Karpas-422 (cell line): ENCODE data around the gene IL1B. TPM values are rescaled to one million over a fixed set of nuclear protein-coding genes. Genes with fewer than 3 reads are reported as not detected.

ENCODE experiments used
- DNase-seq: peaks from one replicate; pipeline ENCODE4 v3.0.0-alpha.2; 2015
- H2AFZ ChIP-seq: fragments of 200-600 bp; sonication (generic); 2 replicates; pipeline ENCODE4 v1.6.1; 2014; ENCODE audit warnings: antibody characterized with exemption, low read length, mixed read lengths
- H3K27ac ChIP-seq: fragments of 200-600 bp; sonication (generic); 2 replicates; pipeline ENCODE4 v1.5.1; 2014; ENCODE audit warnings: mild to moderate bottlenecking, low read length, moderate library complexity
- H3K27me3 ChIP-seq: fragments of 200-600 bp; sonication (generic); 2 replicates; pipeline ENCODE4 v1.6.1; 2014; ENCODE audit warnings: low read length, mixed read lengths
- H3K36me3 ChIP-seq: fragments of 200-600 bp; sonication (generic); 2 replicates; pipeline ENCODE4 v1.6.1; 2014; ENCODE audit warnings: low read length, mixed read lengths; ENCODE audit not compliant: insufficient read depth
- H3K4me1 ChIP-seq: fragments of 200-600 bp; sonication (generic); 2 replicates; pipeline ENCODE4 v1.6.1; 2014; ENCODE audit warnings: mild to moderate bottlenecking, low read length, mixed read lengths
- H3K4me2 ChIP-seq: fragments of 200-600 bp; sonication (generic); 2 replicates; pipeline ENCODE4 v1.6.1; 2014; ENCODE audit warnings: low read length, low read depth, mild to moderate bottlenecking; ENCODE audit not compliant: poor library complexity, severe bottlenecking
- H3K4me3 ChIP-seq: fragments of 200-600 bp; sonication (generic); 2 replicates; pipeline ENCODE4 v1.5.1; 2014; ENCODE audit warnings: mild to moderate bottlenecking, antibody characterized with exemption, low read length, mixed read lengths
- H3K79me2 ChIP-seq: fragments of 200-600 bp; sonication (generic); 2 replicates; pipeline ENCODE4 v1.6.1; 2014; ENCODE audit warnings: mild to moderate bottlenecking, low read length, mixed read lengths
- H3K9ac ChIP-seq: fragments of 200-600 bp; sonication (generic); 2 replicates; pipeline ENCODE4 v1.6.0; 2014; ENCODE audit warnings: low read length
- H3K9me2 ChIP-seq: fragments of 200-600 bp; sonication (generic), shearing (Covaris generic); replicated peaks from 2 replicates; pipeline ENCODE4 v1.6.0; 2014; ENCODE audit warnings: mild to moderate bottlenecking, low read length, moderate library complexity; ENCODE audit not compliant: insufficient read depth
- H3K9me3 ChIP-seq: fragments of 300-700, 200-600 bp; sonication (generic); 2 replicates; pipeline ENCODE4 v1.6.1; 2014; ENCODE audit warnings: low read length, mixed read lengths
- H4K20me1 ChIP-seq: fragments of 200-600 bp; sonication (generic); 2 replicates; pipeline ENCODE4 v1.6.1; 2014; ENCODE audit warnings: mild to moderate bottlenecking, antibody characterized with exemption, low read length, low read depth; ENCODE audit not compliant: insufficient read depth
- total RNA-seq: library from RNA; depleted of rRNA; stranded (reverse); fragments of >200 nt; shearing (Covaris generic); gene quantifications from 2 replicates; pipeline ENCODE4 v1.2.3, GENCODE V29; 2014; ENCODE audit warnings: low replicate concordance

Gene IL1B
- total RNA-seq, 1 experiment from 2014 or later = not detected

DNA sequence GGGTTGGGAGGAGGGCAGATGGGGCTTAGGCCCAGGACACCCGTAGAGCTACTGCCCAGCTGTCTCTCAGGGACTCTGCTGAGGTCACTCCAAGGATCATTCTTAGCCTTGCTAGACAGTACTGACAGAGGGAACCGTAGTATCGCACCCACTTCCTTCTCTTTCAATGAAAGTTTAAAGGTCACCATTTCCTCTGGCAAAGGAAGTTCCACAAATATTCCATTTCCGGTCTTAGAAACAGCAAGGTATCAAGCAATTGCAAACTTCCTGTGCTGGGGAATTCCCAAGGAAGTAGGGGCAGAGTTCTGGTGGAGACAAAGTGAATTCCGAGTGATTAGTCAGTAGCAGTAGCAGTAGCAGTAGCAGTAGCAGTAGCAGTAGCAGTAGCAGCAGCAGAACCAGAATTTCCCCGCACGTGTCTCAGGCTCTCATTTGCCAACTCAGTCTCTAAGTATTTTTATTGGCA lies 24.7 kb downstream of the IL1B start:
- Histone ChIP-seq H3K9me3 (no peaks in the 10 kb centered on the region), H3K27me3 (no peaks in the 10 kb centered on the region), H2AFZ (no peak overlapping the region), H3K27ac (no peak overlapping the region), H3K9ac (no peak overlapping the region), H3K79me2 (no peaks in the 10 kb centered on the region), H4K20me1 (no peaks in the 10 kb centered on the region), H3K9me2 (no peaks in the 10 kb centered on the region), H3K36me3 (no peaks in the 10 kb centered on the region), H3K4me1 (no peaks in the 10 kb centered on the region), H3K4me3 (no peak overlapping the region), H3K4me2 (no peak overlapping the region)
- no peak for DNase-seq

DNA sequence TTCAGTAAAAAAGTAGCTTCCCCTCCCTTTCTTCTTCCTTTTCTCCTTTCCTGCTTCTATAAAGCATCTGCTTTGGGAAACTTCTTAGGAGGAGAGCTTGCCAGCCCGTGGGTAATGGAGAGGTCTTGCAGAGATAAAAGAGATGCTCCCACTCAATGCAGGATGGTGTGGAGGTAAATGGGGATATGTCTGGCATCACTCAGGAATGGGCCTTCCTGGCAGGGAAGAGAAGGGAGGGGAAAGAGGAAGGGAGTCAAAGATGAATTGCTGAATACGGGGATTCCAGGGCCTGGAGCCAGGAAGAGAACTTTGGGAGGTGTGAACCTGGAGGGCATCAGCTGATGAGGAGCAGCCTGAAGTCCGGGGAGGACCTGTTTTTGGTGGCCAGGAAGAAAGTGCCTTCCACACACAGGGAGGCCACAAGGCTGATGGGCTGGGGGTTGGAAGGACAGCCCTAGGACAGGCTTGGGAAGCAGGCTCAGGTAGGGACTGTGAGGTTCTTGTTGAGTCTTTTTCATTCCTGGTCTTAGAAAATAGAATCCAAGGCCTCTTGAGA lies 25.2 kb downstream of the IL1B start:
- Histone ChIP-seq H3K79me2 (no peaks in the 10 kb centered on the region), H3K9ac (no peak overlapping the region), H3K9me3 (no peaks in the 10 kb centered on the region), H3K4me3 (no peak overlapping the region), H2AFZ (no peak overlapping the region), H3K4me1 (no peaks in the 10 kb centered on the region), H3K9me2 (no peaks in the 10 kb centered on the region), H3K27ac (no peak overlapping the region), H3K36me3 (no peaks in the 10 kb centered on the region), H4K20me1 (no peaks in the 10 kb centered on the region), H3K4me2 (no peak overlapping the region), H3K27me3 (no peaks in the 10 kb centered on the region)
- no peak for DNase-seq

DNA sequence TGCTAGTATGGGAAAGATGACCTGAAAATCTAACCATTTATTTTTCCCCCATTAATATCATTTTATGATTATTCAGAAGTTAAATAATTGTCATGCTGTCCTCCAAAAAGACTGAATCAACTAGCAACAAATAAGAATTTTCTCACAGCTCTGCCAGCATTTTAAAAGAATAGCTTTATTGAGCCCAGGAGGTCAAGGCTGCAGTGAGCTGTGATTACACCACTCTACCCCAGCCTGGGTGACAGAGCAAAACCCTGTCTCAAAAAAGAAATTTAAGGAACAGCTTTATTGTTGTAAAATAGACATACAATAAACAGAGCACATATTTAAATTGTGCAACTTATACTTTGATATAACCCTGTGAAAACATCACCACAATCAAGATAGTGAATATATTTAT lies 27.5 kb downstream of the IL1B start:
- Histone ChIP-seq H2AFZ (no peak overlapping the region), H3K79me2 (no peaks in the 10 kb centered on the region), H3K9ac (no peak overlapping the region), H3K4me1 (no peaks in the 10 kb centered on the region), H3K27me3 (no peaks in the 10 kb centered on the region), H3K4me2 (no peak overlapping the region), H4K20me1 (no peaks in the 10 kb centered on the region), H3K27ac (no peak overlapping the region), H3K9me3 (no peaks in the 10 kb centered on the region), H3K9me2 (no peaks in the 10 kb centered on the region), H3K4me3 (no peak overlapping the region), H3K36me3 (no peaks in the 10 kb centered on the region)
- DNase-seq = no peak

DNA sequence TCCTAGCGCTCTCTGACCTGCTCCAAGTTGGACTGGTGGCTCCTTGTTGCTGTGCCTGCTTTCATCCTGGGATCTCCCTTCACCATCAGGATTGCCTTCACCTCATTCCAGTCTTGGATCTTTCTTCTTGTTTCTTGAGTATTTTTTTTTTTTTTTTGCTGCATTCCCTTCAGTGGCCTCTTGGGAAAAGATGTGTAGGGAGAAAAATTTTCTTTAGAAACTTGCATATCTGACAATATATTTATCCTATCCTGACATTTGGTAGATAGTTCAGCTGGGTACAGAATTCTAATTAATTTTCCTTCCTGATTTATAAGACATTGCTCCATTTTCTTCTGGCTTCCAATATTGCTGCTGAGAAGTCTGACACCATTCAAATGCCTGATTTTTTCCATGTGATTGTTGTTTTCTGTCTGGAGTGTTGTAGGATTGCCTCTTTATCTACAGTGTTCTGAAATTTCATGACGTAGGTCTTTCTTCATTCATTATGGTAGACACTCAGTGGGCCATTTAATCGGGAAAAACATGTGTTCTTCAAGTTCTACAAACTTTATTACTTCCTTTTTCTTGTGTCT lies 29.3 kb downstream of the IL1B start:
- Histone ChIP-seq H3K9ac (no peak overlapping the region), H3K9me2 (no peaks in the 10 kb centered on the region), H3K79me2 (no peaks in the 10 kb centered on the region), H3K4me3 (no peak overlapping the region), H3K36me3 (no peaks in the 10 kb centered on the region), H3K27me3 (no peaks in the 10 kb centered on the region), H3K27ac (no peak overlapping the region), H4K20me1 (no peaks in the 10 kb centered on the region), H3K9me3 (no peaks in the 10 kb centered on the region), H3K4me2 (no peak overlapping the region), H3K4me1 (no peaks in the 10 kb centered on the region), H2AFZ (no peak overlapping the region)
- no peak for DNase-seq

DNA sequence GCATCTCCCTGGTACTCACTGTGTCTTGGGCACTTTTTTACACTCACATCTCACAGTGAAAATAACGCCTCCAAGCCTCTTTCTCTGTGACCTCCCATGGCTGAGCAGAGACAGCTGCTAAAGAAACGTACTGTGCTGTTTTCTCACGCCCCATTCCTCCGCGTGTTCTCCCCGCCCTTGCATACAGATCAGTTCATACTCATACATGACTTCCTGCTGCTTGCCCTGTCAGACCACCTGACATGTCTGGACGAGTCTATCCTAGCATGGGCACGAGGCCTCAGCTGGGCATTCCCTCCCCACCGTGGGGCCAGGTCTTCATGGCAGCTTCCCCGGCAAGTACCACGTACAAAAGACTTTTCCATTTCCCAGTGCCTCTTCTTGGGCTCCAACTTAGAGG lies 31.0 kb downstream of the IL1B start:
- H2AFZ ChIP-seq = no peak overlapping the region
- no peak overlapping the region for H3K4me3 ChIP-seq
- no peak overlapping the region for H3K4me2 ChIP-seq
- H3K27ac ChIP-seq = no peak overlapping the region
- H4K20me1 ChIP-seq = no peaks in the 10 kb centered on the region
- H3K9me3 ChIP-seq = no peaks in the 10 kb centered on the region
- H3K9me2 ChIP-seq = no peaks in the 10 kb centered on the region
- no peaks in the 10 kb centered on the region for H3K4me1 ChIP-seq
- no peaks in the 10 kb centered on the region for H3K36me3 ChIP-seq
- H3K27me3 ChIP-seq = no peaks in the 10 kb centered on the region
- H3K79me2 ChIP-seq = no peaks in the 10 kb centered on the region
- DNase-seq = no peak
- H3K9ac ChIP-seq = no peak overlapping the region

DNA sequence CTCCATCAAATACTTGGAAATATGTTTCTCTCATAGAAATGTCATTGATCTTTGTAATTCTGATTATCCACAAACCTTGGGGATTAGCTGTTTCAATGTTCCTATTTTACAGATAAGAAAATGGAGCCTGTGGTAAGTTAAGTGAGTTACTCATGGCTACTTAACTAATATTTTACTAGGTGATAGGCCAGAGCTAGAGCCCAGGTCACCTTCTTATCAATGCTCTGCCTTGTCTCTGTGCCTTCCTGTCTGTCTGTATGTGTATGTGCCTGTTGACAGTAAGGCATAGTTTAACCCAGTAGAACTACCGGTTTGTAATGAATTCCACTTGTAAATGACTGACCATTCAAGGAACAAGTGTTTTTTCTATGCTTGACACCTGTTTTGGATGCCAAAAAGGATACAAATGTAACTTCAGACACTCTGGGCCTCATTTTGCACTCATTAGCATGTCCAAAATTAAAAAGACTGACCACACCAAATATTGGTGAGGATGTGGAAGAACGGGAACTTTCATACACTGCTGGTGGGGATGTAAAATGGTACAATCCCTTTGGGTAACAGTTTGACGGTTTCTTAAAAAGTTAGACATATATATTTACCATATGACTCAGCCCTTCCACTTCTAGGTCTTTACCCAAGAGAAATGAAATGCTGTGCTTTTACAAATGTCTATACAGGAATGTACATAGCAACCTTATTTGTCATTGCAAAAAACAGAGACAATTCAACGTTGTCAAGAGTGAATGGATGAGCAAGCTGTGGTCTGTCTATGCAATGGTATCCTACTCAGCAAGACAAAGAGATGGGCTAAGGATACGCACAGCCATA lies 32.7 kb downstream of the IL1B start:
- no peak overlapping the region for H3K9ac ChIP-seq
- no peak overlapping the region for H3K4me3 ChIP-seq
- no peaks in the 10 kb centered on the region for H3K36me3 ChIP-seq
- no peaks in the 10 kb centered on the region for H3K9me2 ChIP-seq
- H3K27ac ChIP-seq = no peak overlapping the region
- H3K4me1 ChIP-seq = no peaks in the 10 kb centered on the region
- no peak overlapping the region for H3K4me2 ChIP-seq
- H3K27me3 ChIP-seq = no peaks in the 10 kb centered on the region
- H4K20me1 ChIP-seq = no peaks in the 10 kb centered on the region
- DNase-seq = no peak
- H3K79me2 ChIP-seq = no peaks in the 10 kb centered on the region
- no peak overlapping the region for H2AFZ ChIP-seq
- H3K9me3 ChIP-seq = no peaks in the 10 kb centered on the region

DNA sequence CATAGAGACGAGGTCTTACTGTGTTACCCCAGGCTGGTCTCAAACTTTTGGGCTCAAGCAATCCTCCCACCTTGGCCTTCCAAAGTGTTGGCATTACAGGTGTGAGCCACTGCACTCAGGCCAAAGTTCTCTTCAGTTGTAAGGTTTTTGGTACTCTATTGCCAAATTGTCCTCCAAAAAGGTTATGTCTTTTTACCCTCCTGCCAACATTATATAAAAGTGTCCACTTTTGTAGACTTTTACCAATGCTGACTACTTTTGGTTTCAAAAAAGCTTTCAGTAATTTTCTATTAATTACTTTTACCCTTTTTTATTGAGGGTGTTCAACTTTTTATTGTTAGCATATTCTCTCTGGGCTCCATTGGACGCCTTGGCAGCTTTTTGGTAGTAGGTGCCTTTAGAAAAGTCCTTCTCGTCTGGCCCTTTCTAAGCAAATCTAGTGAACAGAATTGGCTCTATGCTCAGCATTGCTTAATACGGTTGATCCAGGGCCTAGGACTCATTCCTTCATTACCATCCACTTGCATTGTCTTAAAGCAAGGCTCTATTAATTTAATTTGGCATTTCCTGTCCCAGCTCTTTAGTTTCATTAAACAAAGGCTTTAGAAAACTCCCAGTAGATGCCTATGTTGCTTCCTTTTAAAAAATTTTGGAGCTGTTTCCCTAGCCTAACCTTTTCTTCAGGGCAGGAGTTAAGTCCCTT lies 35.5 kb downstream of the IL1B start:
- Histone ChIP-seq H3K4me2 (no peak overlapping the region), H3K9me3 (no peaks in the 10 kb centered on the region), H3K9me2 (no peaks in the 10 kb centered on the region), H3K9ac (no peak overlapping the region), H3K4me3 (no peak overlapping the region), H3K79me2 (no peaks in the 10 kb centered on the region), H3K4me1 (no peaks in the 10 kb centered on the region), H4K20me1 (no peaks in the 10 kb centered on the region), H3K27me3 (no peaks in the 10 kb centered on the region), H3K36me3 (no peaks in the 10 kb centered on the region), H2AFZ (no peak overlapping the region), H3K27ac (no peak overlapping the region)
- DNase-seq = no peak
